BJ (cell line): Measurements from ENCODE around the gene FOXP1. TPM values are rescaled to one million over a fixed set of nuclear protein-coding genes. Genes with fewer than 3 reads are reported as not detected.

ENCODE experiments used
- CTCF ChIA-PET: fragments of 350-600 bp; formaldehyde crosslinking; extraction: SDS; loops from one replicate; lab custom pipeline; 2021; ENCODE audit warnings: antibody characterized with exemption, inconsistent platforms; lab: Yijun Ruan, JAX
- POLR2A ChIA-PET: fragments of 300-600 bp; sonication (Branson Sonifier 250); formaldehyde crosslinking; extraction: SDS; loops from one replicate; lab custom pipeline; 2021; ENCODE audit warnings: antibody characterized with exemption; lab: Charles Lee
- DNase-seq: peaks from one replicate; pipeline ENCODE4 v3.0.0-alpha.2; 2011; ENCODE audit warnings: low read depth
- H3K27me3 ChIP-seq: 2 replicates; pipeline ENCODE4 v1.6.0; 2011; ENCODE audit warnings: low read length; ENCODE audit not compliant: control insufficient read depth, insufficient read depth
- H3K36me3 ChIP-seq: 2 replicates; pipeline ENCODE4 v1.5.1; 2011; ENCODE audit warnings: low read length; ENCODE audit not compliant: control insufficient read depth, insufficient read depth
- H3K4me3 ChIP-seq: 2 replicates; pipeline ENCODE4 v1.5.1; 2011; ENCODE audit warnings: low read depth, mild to moderate bottlenecking, control low read depth, low read length
- polyA plus RNA-seq: library from polyadenylated mRNA; depleted of rRNA; stranded (reverse); fragments of >200 nt; gene quantifications from 2 replicates; pipeline ENCODE4 v1.2.3, GENCODE V29; 2011
- TF ChIP-seq, protein P1 (sequence below): IDR thresholded peaks from 2 replicates; pipeline ENCODE4 v1.5.1; 2011; ENCODE audit warnings: low read depth, mild to moderate bottlenecking, control low read depth, inconsistent platforms, low read length, moderate library complexity; ENCODE audit not compliant: insufficient read depth

Gene FOXP1
- polyA plus RNA-seq, 1 experiment = 37.0 TPM

DNA sequence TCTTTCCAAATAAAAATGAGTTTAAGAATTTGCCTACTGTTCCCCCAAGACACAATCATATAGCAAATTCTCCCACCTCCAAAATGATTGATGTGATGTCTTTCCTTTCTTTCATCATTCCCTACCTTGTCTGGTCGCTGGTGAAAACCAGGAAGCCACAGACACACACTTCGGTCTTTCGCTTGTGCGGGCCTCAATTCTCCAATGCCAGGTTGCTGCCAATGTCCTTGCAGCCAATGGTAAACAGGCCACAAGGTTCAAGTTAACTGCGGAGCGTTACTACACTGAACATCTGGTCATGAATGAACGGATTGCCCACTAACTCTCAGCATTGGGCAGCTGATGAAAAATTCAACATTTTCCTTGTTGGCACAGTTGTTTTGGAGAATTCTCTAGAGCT lies 192.2 kb downstream of the FOXP1 start:
- ChIA-PET CTCF (no interaction called here), POLR2A (no interaction called here)
- H3K27me3 ChIP-seq = no peaks in the 10 kb centered on the region
- no peaks in the 10 kb centered on the region for H3K36me3 ChIP-seq
- DNase-seq = no peak
- no peak overlapping the region for H3K4me3 ChIP-seq
- TF ChIP-seq, protein P1, sequence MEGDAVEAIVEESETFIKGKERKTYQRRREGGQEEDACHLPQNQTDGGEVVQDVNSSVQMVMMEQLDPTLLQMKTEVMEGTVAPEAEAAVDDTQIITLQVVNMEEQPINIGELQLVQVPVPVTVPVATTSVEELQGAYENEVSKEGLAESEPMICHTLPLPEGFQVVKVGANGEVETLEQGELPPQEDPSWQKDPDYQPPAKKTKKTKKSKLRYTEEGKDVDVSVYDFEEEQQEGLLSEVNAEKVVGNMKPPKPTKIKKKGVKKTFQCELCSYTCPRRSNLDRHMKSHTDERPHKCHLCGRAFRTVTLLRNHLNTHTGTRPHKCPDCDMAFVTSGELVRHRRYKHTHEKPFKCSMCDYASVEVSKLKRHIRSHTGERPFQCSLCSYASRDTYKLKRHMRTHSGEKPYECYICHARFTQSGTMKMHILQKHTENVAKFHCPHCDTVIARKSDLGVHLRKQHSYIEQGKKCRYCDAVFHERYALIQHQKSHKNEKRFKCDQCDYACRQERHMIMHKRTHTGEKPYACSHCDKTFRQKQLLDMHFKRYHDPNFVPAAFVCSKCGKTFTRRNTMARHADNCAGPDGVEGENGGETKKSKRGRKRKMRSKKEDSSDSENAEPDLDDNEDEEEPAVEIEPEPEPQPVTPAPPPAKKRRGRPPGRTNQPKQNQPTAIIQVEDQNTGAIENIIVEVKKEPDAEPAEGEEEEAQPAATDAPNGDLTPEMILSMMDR = no peak

DNA sequence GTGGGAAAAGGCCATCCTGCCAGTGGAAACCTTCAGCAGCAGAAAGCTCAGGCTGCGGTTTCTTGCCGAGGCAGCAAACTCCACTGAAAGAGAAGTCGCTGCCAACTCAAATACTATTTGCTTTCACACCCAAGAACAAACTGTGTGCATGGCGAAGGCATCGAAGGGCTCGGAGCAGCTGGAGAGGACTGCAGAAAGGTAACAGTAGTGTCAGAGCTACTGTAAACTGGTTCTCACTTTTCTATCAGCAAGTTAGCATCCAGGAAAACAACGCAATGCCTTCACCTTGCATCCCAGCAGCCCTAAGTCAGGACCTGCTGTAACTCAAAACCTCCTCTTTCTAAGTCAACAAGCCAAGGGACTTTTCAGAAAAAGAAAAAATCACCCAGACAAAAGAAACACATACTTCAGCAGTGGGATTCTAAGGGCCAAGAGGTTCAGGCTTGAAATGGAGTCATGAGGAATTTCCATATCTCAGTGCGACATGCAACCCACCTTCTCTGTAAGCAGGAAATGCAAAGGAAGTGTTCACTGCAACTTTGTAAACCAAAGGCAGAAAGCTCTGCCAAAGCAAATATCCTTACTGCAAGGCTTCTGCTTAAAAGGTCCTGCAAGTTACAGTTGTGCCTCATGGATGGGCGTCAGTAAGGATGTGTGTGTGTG lies 193.5 kb downstream of the FOXP1 start:
- TF ChIP-seq, protein P1 = no peak
- ChIA-PET POLR2A (no interaction called here), CTCF (no interaction called here)
- Histone ChIP-seq H3K36me3 (no peaks in the 10 kb centered on the region), H3K27me3 (no peaks in the 10 kb centered on the region), H3K4me3 (no peak overlapping the region)
- DNase-seq = no peak

DNA sequence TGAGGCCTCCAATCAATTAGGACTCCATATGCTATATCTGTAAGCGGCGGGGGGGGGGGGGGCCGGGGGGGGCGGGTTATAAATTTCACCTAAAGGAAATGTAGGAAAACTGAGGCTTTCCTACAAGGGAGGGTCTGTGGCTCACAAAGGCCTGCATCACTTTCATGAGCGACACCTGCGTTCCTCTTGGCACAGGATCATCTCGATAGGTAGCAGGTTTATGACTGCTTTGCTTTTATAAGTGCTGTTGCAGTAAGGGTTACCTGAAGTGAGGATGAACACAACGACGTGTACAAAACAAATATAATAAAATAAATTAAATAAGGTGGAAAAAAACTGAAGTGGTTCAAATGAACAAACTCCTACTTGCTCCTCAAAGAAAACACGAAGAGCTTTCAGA lies 194.3 kb downstream of the FOXP1 start:
- H3K4me3 ChIP-seq = no peak overlapping the region
- TF ChIP-seq, protein P1 = no peak
- ChIA-PET POLR2A (no interaction called here), CTCF (no interaction called here)
- no peaks in the 10 kb centered on the region for H3K27me3 ChIP-seq
- H3K36me3 ChIP-seq = no peaks in the 10 kb centered on the region
- no peak for DNase-seq

DNA sequence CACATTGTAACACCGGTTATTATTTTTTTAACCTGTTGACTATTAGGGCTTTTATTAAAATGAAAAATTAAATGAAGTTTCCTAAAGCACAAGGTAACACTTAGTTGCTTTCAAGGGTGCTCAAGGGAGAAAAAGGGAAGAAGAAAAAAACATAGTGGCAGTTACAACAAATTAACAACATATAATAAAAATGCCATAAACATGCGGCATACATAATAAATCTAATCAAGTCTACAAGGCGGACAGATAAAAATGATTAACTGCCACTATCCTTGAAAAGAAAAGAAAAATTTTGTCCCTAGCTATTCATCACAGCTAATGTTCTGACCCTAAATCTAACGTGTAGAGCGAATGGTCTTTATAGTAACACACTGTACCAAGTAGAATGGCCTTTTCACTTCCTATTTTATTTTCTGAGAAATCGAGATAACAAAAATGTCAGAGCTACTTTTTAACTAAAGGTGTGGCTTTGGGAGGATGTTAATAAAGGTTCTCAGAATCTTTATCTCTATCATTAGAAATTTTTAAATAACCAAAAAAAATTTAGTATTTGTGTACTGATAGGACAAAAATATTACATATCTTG lies 194.9 kb downstream of the FOXP1 start:
- CTCF ChIA-PET = no interaction called here
- H3K36me3 ChIP-seq = no peaks in the 10 kb centered on the region

DNA sequence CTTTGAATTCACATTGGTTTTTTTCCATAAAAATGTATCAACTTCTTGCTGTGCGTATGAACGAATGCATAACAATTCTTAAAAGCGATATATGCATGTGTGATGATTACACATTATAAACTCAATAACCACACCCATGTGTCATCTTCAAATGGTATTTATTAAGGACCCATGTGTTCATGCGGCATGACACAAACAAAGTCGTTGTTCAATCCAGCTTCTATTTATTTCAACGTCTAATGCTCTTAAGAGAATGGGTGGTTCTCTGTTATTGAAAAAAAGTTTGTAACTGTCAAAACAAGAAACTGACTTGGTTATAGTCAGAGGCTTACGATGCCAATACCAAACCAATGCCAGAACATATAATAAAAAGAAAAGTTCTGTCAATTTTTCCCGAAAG lies 195.9 kb downstream of the FOXP1 start:
- POLR2A ChIA-PET = no interaction called here
- Histone ChIP-seq H3K27me3 (no peaks in the 10 kb centered on the region), H3K4me3 (no peak overlapping the region), H3K36me3 (no peaks in the 10 kb centered on the region)
- DNase-seq = no peak
- CTCF ChIA-PET = no interaction called here
- TF ChIP-seq, protein P1 = no peak

More for the DNA sequence above, 194.9 kb downstream of the FOXP1 start:
- POLR2A ChIA-PET = no interaction called here
- no peaks in the 10 kb centered on the region for H3K27me3 ChIP-seq
- no peak overlapping the region for H3K4me3 ChIP-seq
- TF ChIP-seq, protein P1 = no peak
- DNase-seq = no peak
